WTC11 (cell line): ENCODE results near the gene CDCA5. TPM values are rescaled to one million over a fixed set of nuclear protein-coding genes. Genes with fewer than 3 reads are reported as not detected.

Experiments used
- ATAC-seq: fragments of 200-7000 bp; cut with Tn5 transposase; 2 replicates; pipeline ENCODE4 v1.10.0; 2021; ENCODE audit warnings: mild to moderate bottlenecking, moderate library complexity
- CTCF ChIA-PET: fragments of 300-600 bp; sonication (Branson Sonifier 250); formaldehyde crosslinking; loops from one replicate; lab custom pipeline; 2021; ENCODE audit warnings: antibody characterized with exemption; lab: Charles Lee
- POLR2A ChIA-PET: fragments of 350-600 bp; sonication (Branson Sonifier 250); formaldehyde crosslinking; loops from one replicate; lab custom pipeline; 2021; ENCODE audit warnings: antibody characterized with exemption; lab: Charles Lee
- DNase-seq: peaks from one replicate; pipeline ENCODE4 v3.0.0; 2021; ENCODE audit warnings: low spot score
- H3K27ac Mint-ChIP-seq: 2 replicates; pipeline ENCODE4 v1.8.0; 2021; ENCODE audit warnings: mixed read lengths
- H3K27me3 Mint-ChIP-seq: 2 replicates; pipeline ENCODE4 v1.8.0; 2021; ENCODE audit warnings: low read depth, mild to moderate bottlenecking, moderate library complexity, mixed read lengths
- H3K36me3 Mint-ChIP-seq: 2 replicates; pipeline ENCODE4 v1.8.0; 2021; ENCODE audit warnings: mixed read lengths
- H3K4me1 Mint-ChIP-seq: 2 replicates; pipeline ENCODE4 v1.8.0; 2022; ENCODE audit warnings: mixed read lengths
- H3K4me3 Mint-ChIP-seq: 2 replicates; pipeline ENCODE4 v1.8.0; 2021; ENCODE audit warnings: mild to moderate bottlenecking, moderate library complexity, mixed read lengths
- H3K9me3 Mint-ChIP-seq: 2 replicates; pipeline ENCODE4 v1.8.0; 2021; ENCODE audit warnings: mixed read lengths
- AR ChIP-seq: fragments of 250-450 bp; sonication (Bioruptor Pico); IDR thresholded peaks from 2 replicates; pipeline ENCODE4 v1.9.0; 2021; ENCODE audit warnings: mild to moderate bottlenecking
- ARID4B ChIP-seq: sonication (generic); formaldehyde crosslinking; IDR thresholded peaks from 2 replicates; pipeline ENCODE4 v1.8.0; 2023; ENCODE audit warnings: missing genetic modification reagents, mild to moderate bottlenecking, borderline replicate concordance
- CREM ChIP-seq: sonication (generic); formaldehyde crosslinking; IDR thresholded peaks from 2 replicates; pipeline ENCODE4 v1.8.1; 2022; ENCODE audit warnings: mild to moderate bottlenecking, missing genetic modification reagents, moderate library complexity
- E2F1 ChIP-seq: sonication (generic); formaldehyde crosslinking; IDR thresholded peaks from 2 replicates; pipeline ENCODE4 v1.8.0; 2022; ENCODE audit warnings: mild to moderate bottlenecking, missing genetic modification reagents
- ELF4 ChIP-seq: sonication (generic); formaldehyde crosslinking; IDR thresholded peaks from 2 replicates; pipeline ENCODE4 v1.8.1; 2022; ENCODE audit warnings: low read depth, mild to moderate bottlenecking, moderate library complexity, missing genetic modification reagents
- ERG ChIP-seq: fragments of 250-450 bp; sonication (Bioruptor Pico); IDR thresholded peaks from 2 replicates; pipeline ENCODE4 v1.8.0; 2021; ENCODE audit warnings: mild to moderate bottlenecking
- ESRRA ChIP-seq: sonication (generic); formaldehyde crosslinking; IDR thresholded peaks from 2 replicates; pipeline ENCODE4 v1.8.1; 2022; ENCODE audit warnings: mild to moderate bottlenecking, missing genetic modification reagents, borderline replicate concordance
- ETV6 ChIP-seq: sonication (generic); formaldehyde crosslinking; IDR thresholded peaks from 2 replicates; pipeline ENCODE4 v1.8.1; 2022; ENCODE audit warnings: mild to moderate bottlenecking, missing genetic modification reagents
- FOXP1 ChIP-seq: sonication (generic); formaldehyde crosslinking; IDR thresholded peaks from 2 replicates; pipeline ENCODE4 v1.8.0; 2022; ENCODE audit warnings: missing genetic modification reagents, mild to moderate bottlenecking, moderate library complexity, borderline replicate concordance
- GABPB1 ChIP-seq: sonication (generic); formaldehyde crosslinking; IDR thresholded peaks from 2 replicates; pipeline ENCODE4 v1.8.1; 2023; ENCODE audit warnings: mild to moderate bottlenecking, missing genetic modification reagents
- GTF2I ChIP-seq: fragments of 250-450 bp; sonication (Bioruptor Pico); conservative IDR thresholded peaks from 2 replicates; pipeline ENCODE4 v1.4.0; 2021; ENCODE audit warnings: mild to moderate bottlenecking
- KAT7 ChIP-seq: sonication (generic); formaldehyde crosslinking; IDR thresholded peaks from 2 replicates; pipeline ENCODE4 v1.8.1; 2023; ENCODE audit warnings: missing genetic modification reagents, mild to moderate bottlenecking, borderline replicate concordance
- NR2C2 ChIP-seq: sonication (generic); formaldehyde crosslinking; IDR thresholded peaks from 2 replicates; pipeline ENCODE4 v1.8.0; 2022; ENCODE audit warnings: mild to moderate bottlenecking, missing genetic modification reagents
- SMAD3 ChIP-seq: sonication (generic); formaldehyde crosslinking; IDR thresholded peaks from 2 replicates; pipeline ENCODE4 v1.8.0; 2022; ENCODE audit warnings: missing genetic modification reagents, mild to moderate bottlenecking, borderline replicate concordance
- SP1 ChIP-seq: sonication (generic); formaldehyde crosslinking; conservative IDR thresholded peaks from 2 replicates; pipeline ENCODE4 v1.8.1; 2022; ENCODE audit warnings: missing genetic modification reagents
- TEAD1 ChIP-seq: sonication (generic); formaldehyde crosslinking; IDR thresholded peaks from 2 replicates; pipeline ENCODE4 v1.8.0; 2022; ENCODE audit warnings: mild to moderate bottlenecking, missing genetic modification reagents
- TEAD4 ChIP-seq: sonication (generic); formaldehyde crosslinking; IDR thresholded peaks from 2 replicates; pipeline ENCODE4 v1.8.0; 2022; ENCODE audit warnings: mild to moderate bottlenecking, missing genetic modification reagents
- ZNF317 ChIP-seq: sonication (generic); formaldehyde crosslinking; IDR thresholded peaks from 2 replicates; pipeline ENCODE4 v1.8.1; 2023; ENCODE audit warnings: low read depth, mild to moderate bottlenecking, moderate library complexity, missing genetic modification reagents, borderline replicate concordance
- ZNF532 ChIP-seq: fragments of 250-450 bp; sonication (Bioruptor Pico); IDR thresholded peaks from 2 replicates; pipeline ENCODE4 v1.9.0; 2021; ENCODE audit warnings: mild to moderate bottlenecking, borderline replicate concordance
- ZNF671 ChIP-seq: fragments of 250-450 bp; sonication (Bioruptor Pico); IDR thresholded peaks from 2 replicates; pipeline ENCODE4 v1.8.0; 2021; ENCODE audit warnings: mild to moderate bottlenecking
- total RNA-seq: library from RNA; stranded (reverse); gene quantifications from 3 replicates; pipeline ENCODE4 v1.2.3, GENCODE V29; 2021

Gene CDCA5
- total RNA-seq, 1 experiment from 2014 or later: 95.9 TPM

GRCh38 chr11:65095974-65096806 is 12.3 kb upstream of the CDCA5 start, which contains the start of gene VPS51:
Gene VPS51 (plus strand): TSS chr11:65096214. CDS start chr11:65096251, 37 bp downstream.
- H3K4me1 Mint-ChIP-seq: peaks cover 6% of the 10 kb centered on the region
- CTCF ChIA-PET: interaction anchor here (0.6 to 9.9 kb wide), 7 partner anchors 15 to 371 kb away, joined by 3 to 104 read pairs (median 3); partner anchors contain the start of genes ARL2, SNX15, TM7SF2 and ZNHIT2
- H3K9me3 Mint-ChIP-seq: no peaks in the 10 kb centered on the region
- peaks cover 8% of the 10 kb centered on the region for H3K36me3 Mint-ChIP-seq
- POLR2A ChIA-PET: interaction anchor here (0.6 to 1.6 kb wide), 6 partner anchors 15 to 912 kb away, joined by 3 to 9 read pairs (median 4); partner anchors contain the start of genes BATF2, FAU, MRPL49 and TM7SF2
- H3K27me3 Mint-ChIP-seq: no peaks in the 10 kb centered on the region
- H3K27ac Mint-ChIP-seq: peak within 1 kb of the TSS; percentile 99
- DNase-seq (peak; percentile 91), ATAC-seq (peak; percentile 98)
- H3K4me3 Mint-ChIP-seq: peak within 1 kb of the TSS; percentile 90
- TF ChIP-seq GABPB1 (CRISPR knock-in tag) (peak; percentile 90), NR2C2 (CRISPR knock-in tag) (peak; percentile 91), ZNF317 (no peak), AR (CRISPR knock-in tag) (peak; percentile 11; the same call in 1 of the 2 replicates), GTF2I (CRISPR knock-in tag) (0 out of 2 replicates have a peak, but pooled peaks have one; percentile 14), TEAD1 (CRISPR knock-in tag) (peak; percentile 64; the same call in 1 of the 2 replicates), KAT7 (CRISPR knock-in tag) (0 out of 2 replicates have a peak, but pooled peaks have one; percentile 64), ERG (CRISPR knock-in tag) (0 out of 2 replicates have a peak, but pooled peaks have one; percentile 10), ARID4B (peak; percentile 91), SMAD3 (CRISPR knock-in tag) (no peak), CREM (CRISPR knock-in tag) (peak; percentile 81), SP1 (CRISPR knock-in tag) (peak; percentile 78), ETV6 (CRISPR knock-in tag) (peak; percentile 85; the same call in 1 of the 2 replicates), TEAD4 (no peak), ESRRA (CRISPR knock-in tag) (peak; percentile 72; the same call in 1 of the 2 replicates), E2F1 (CRISPR knock-in tag) (no peak), FOXP1 (CRISPR knock-in tag) (no peak), ZNF532 (0 out of 2 replicates have a peak, but pooled peaks have one; percentile 46), ZNF671 (CRISPR knock-in tag) (0 out of 2 replicates have a peak, but pooled peaks have one; percentile 22), ELF4 (peak; percentile 69; the same call in 1 of the 2 replicates)
